ENCODE data around the gene SPON1.
"Not testable (repeated sequence)": the region's sequence is repeated elsewhere in the genome, so short reads cannot be mapped to it uniquely, and the experiment has no call there.

Gene SPON1

DNA sequence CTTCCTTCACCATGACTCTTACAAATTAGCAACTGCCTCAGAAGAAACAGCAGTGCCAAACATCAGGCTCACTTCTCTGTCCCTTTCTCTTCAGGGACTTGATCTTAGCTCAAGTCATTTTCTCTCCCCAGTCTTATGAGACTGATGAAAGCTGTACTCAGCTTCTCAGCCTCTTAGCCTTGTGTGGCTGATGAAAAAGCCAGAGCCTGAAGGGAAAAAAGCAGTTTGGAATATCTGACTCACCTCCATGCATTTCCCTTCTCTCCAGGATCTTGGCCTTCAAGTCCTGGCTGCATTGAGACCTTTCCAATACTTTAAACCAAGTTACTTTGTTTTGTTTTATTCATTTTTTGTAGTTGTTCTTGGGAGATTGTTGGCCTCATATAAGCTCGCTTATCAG, 195.9 kb downstream of the SPON1 start:
- TF ChIP-seq, protein P1, sequence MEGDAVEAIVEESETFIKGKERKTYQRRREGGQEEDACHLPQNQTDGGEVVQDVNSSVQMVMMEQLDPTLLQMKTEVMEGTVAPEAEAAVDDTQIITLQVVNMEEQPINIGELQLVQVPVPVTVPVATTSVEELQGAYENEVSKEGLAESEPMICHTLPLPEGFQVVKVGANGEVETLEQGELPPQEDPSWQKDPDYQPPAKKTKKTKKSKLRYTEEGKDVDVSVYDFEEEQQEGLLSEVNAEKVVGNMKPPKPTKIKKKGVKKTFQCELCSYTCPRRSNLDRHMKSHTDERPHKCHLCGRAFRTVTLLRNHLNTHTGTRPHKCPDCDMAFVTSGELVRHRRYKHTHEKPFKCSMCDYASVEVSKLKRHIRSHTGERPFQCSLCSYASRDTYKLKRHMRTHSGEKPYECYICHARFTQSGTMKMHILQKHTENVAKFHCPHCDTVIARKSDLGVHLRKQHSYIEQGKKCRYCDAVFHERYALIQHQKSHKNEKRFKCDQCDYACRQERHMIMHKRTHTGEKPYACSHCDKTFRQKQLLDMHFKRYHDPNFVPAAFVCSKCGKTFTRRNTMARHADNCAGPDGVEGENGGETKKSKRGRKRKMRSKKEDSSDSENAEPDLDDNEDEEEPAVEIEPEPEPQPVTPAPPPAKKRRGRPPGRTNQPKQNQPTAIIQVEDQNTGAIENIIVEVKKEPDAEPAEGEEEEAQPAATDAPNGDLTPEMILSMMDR (IDR thresholded peaks at IDR 0.05; ENCODE audit: insufficient read depth, missing control alignments), result no peak
- FAIRE-seq, result no peak
- no peak for DNase-seq (ENCODE audit: insufficient read length, low spot score)

DNA sequence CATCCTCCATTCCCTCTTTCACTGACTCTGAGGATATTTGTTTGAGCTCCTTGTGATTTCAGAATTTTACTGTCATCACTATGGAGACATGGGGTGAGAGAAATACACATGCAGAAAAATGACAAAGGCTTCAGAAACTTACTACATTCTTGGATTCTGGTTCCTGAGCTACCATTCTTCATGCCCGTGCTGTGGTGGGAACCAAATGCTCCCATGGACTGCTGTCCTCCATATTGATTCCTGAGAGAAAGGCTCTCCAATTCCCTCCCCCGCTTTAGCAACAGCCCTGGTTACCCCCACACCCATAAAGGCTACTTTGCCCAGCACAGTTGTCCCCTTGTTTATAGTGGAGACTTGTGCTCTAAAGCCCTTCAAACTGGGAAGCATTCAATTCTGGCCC, 201.1 kb downstream of the SPON1 start:
- FAIRE-seq (no peak), DNase-seq (ENCODE audit: insufficient read length, low spot score) (no peak)
- TF ChIP-seq, protein P1 (IDR thresholded peaks at IDR 0.05; ENCODE audit: insufficient read depth, missing control alignments), result no peak

DNA sequence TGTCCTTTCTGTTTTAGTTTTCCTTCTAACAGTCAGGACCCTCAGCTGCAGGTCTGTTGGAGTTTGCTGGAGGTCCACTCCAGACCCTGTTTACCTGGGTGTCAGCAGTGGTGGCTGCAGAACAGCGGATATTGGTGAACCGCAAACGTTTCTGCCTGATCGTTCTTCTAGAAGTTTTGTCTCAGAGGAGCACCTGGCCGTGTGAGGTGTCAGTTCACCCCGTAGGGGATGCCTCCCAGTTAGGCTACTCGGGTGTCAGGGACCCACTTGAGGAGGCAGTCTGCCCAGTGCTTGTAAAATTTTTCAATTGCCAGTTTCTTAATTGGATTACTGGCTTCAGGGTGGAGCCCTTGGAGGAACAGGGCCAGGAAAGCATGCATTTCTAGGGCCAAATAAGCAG, 211.2 kb downstream of the SPON1 start:
- not testable (repeated sequence) for FAIRE-seq; DNase-seq (ENCODE audit: insufficient read length, low spot score)

DNA sequence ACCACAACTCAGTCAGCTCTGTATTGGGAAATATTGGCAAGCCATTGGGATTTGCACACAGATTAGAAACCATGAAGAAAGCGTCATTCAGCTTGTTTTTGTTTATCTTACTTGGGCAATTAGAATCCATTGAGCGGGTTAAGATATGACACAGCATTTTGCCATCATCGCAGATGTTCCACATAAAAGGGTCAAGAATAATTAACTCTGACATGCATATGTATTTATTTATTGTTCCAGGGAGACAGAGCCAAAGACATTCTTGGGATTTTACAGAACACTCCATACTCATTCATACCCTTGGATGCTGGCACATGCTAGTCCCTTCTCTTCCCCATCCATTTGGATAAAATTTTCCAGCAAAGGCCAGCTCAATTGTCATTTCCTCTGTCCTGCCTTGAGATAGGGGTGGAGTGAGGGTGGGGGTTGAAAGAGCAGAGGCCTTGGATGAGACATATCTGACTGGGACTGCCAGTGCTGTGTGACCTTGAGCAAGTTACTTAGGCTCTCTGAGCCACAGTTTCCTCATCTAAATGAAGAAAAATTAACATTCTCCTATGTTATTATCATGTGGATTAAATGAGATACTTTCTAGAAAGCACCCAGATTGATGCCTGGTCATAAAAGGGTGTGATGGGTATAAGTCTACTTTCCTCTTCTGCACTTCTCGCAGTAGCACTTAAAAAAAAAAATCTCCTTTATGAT, 216.7 kb downstream of the SPON1 start:
- no peak for DNase-seq (ENCODE audit: insufficient read length, low spot score)
- TF ChIP-seq, protein P1 (IDR thresholded peaks at IDR 0.05; ENCODE audit: insufficient read depth, missing control alignments), result no peak
- FAIRE-seq, result no peak

DNA sequence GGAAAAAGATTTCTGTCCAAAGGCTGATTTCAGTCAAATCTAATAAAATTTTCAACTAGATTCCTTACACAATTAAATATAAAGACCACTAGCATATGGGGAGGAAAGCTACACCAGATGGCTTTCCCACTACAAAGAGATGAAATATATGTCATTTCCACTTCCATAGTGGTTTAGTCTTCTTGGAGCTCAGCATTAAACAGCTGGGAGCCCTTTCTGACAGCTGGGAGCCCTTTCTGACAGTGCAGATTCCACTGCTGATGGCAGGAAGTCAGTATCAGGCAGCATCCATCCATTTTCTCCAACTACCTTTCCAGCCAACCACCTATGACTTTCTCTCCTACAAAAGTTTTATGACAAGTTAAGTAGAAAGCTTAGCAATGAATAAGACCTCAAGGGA, 218.6 kb downstream of the SPON1 start:
- FAIRE-seq, result no peak
- TF ChIP-seq, protein P1 (IDR thresholded peaks at IDR 0.05; ENCODE audit: insufficient read depth, missing control alignments), result no peak
- DNase-seq (ENCODE audit: insufficient read length, low spot score), result no peak

DNA sequence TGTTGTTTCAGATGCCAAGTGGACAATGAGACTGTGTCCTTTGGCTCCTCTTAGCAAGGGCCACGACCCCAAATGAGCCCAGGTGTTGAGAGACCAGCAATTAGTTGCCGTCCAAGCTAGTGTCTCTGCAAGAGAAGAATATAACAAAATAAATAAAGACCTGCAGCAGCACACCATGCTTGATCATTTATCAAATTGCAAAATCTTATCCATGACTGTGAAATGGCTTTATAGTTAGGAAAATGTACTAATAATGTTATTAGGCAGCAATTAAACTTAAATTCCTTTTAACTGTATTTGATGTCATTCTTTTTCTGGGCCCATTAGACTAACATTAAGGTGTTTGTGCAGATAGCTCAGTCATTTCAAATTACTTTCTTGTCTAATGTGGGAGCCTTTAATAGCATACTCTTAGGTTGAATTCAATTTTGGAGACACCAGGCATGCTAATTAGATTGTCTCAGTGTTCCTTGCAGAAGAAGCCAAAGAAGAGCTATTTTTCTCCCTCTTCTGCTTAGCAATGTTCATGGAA, 220.4 kb downstream of the SPON1 start:
- TF ChIP-seq, protein P1 (IDR thresholded peaks at IDR 0.05; ENCODE audit: insufficient read depth, missing control alignments), result no peak
- FAIRE-seq (no peak), DNase-seq (ENCODE audit: insufficient read length, low spot score) (no peak)

DNA sequence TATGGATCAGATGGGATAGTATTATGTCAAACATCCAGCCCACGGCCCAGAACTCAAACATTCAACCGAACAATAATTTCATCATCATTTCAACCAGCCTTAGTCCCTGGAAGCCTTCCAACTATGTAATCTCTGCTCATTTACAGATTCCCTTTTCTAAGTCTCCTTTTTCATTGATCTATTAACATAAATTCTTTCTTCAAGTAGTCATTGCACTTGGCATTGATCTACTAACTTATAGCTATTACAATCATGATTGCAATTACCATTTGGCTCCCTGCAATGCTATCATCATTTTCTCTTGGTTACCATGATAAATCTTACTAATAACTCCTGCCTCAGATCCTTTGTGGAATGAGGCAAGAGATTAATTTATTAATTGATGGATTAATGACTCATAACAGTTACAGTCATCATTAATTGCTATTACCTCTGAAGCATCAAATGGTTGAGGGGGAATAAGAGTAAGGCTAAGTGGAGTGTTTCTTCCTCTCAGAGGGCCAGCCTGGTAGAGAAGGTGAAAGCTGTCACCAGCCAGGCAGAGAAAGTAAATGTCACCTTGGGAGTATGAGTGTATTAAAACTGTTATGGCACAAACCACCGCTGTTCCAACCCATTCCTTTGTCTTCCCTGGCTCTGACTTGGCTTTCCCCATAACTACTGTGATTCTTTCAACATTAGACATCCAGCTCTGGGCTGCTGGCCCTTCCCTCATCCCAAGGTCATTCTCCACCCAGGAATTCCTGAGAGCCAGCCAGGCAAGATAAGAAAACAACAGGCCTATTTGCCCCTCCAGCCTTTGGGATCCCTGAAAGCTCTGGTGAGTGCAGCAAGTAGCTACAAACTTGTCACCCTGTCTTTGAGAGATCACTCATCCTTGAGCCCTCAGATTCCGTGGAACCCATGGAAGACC, 221.8 kb downstream of the SPON1 start:
- TF ChIP-seq, protein P1 (IDR thresholded peaks at IDR 0.05; ENCODE audit: insufficient read depth, missing control alignments), result no peak
- FAIRE-seq (no peak), DNase-seq (ENCODE audit: insufficient read length, low spot score) (no peak)
